Endothelial cell of umbilical vein (primary cell): ENCODE data around the gene IQGAP2. TPM values are rescaled to one million over a fixed set of nuclear protein-coding genes. Genes with fewer than 3 reads are reported as not detected.

Experiments used
- BruUV-seq: library from RNA; stranded (reverse); fragments of 400-500 nt; replicated peaks from 2 replicates; lab custom pipeline; 2021; lab: Mats Ljungman, UMichigan
- CTCF ChIA-PET: fragments of 300-600, 350-600 bp; sonication (Branson Sonifier 250); formaldehyde crosslinking; loops from one replicate; lab custom pipeline; 2021; ENCODE audit warnings: antibody characterized with exemption, inconsistent platforms; lab: Charles Lee
- POLR2A ChIA-PET: fragments of 300-600, 350-600 bp; sonication (Branson Sonifier 250); formaldehyde crosslinking; loops from one replicate; lab custom pipeline; 2021; ENCODE audit warnings: antibody characterized with exemption, inconsistent platforms; lab: Charles Lee
- DNase-seq: peaks from one replicate; pipeline ENCODE4 v3.0.0-alpha.2; 2011; ENCODE audit warnings: low read depth, low spot score
- FAIRE-seq: peaks from 2 replicates; lab custom pipeline; 2011; peaks lifted over from hg19 to GRCh38; lab: Jason Lieb, UNC
- H2AFZ ChIP-seq: 2 replicates; pipeline ENCODE4 v1.6.0; 2012; ENCODE audit warnings: low read depth, low read length, control low read depth, inconsistent platforms
- H3K27ac ChIP-seq: 2 replicates; pipeline ENCODE4 v1.5.1; 2011; ENCODE audit warnings: low read depth, mild to moderate bottlenecking, control low read depth, low read length, moderate library complexity; ENCODE audit not compliant: insufficient read depth
- H3K27me3 ChIP-seq, 2 experiments: 2 replicates each; pipeline versions ENCODE4 v1.6.0 to v1.6.1; 2011; ENCODE audit warnings: low read length in 2 of 2, mixed read lengths in 1 of 2; ENCODE audit not compliant: control insufficient read depth in 2 of 2, insufficient read depth in 2 of 2
- H3K36me3 ChIP-seq, 2 experiments: 2 replicates in 1 of 2; 3 replicates in 1 of 2; pipeline ENCODE4 v1.5.1; 2011; ENCODE audit warnings: low read length in 2 of 2, mild to moderate bottlenecking in 1 of 2, moderate library complexity in 1 of 2; ENCODE audit not compliant: control insufficient read depth in 2 of 2, insufficient read depth in 2 of 2; ENCODE audit errors: extremely low read depth in 1 of 2
- H3K4me1 ChIP-seq: 3 replicates; pipeline ENCODE4 v1.5.1; 2011; ENCODE audit warnings: mild to moderate bottlenecking, low read length; ENCODE audit not compliant: control insufficient read depth, insufficient read depth; ENCODE audit errors: extremely low read depth
- H3K4me2 ChIP-seq: 2 replicates; pipeline ENCODE4 v1.6.1; 2011; ENCODE audit warnings: low read length, control low read depth, mixed read lengths; ENCODE audit not compliant: insufficient read depth
- H3K4me3 ChIP-seq, 3 experiments: fragments of 200-600 bp in 1 of 3; sonication (generic), shearing (Covaris generic) in 1 of 3; replicated peaks in 1 of 3; 2 replicates each; pipeline ENCODE4 v1.5.1; 2011 to 2016; ENCODE audit warnings: control low read depth in 3 of 3, low read length in 3 of 3, mild to moderate bottlenecking in 2 of 3, inconsistent platforms in 1 of 3, low read depth in 1 of 3, moderate library complexity in 1 of 3; ENCODE audit not compliant: insufficient read depth in 1 of 3
- H3K79me2 ChIP-seq: 2 replicates; pipeline ENCODE4 v1.6.0; 2012; ENCODE audit warnings: low read length, inconsistent platforms; ENCODE audit not compliant: control insufficient read depth, insufficient read depth
- H3K9ac ChIP-seq: replicated peaks from 2 replicates; pipeline ENCODE3; 2011; ENCODE audit warnings: low read length, control low read depth; ENCODE audit not compliant: insufficient read depth; ENCODE audit errors: extremely low read depth
- H3K9me1 ChIP-seq: replicated peaks from 3 replicates; pipeline ENCODE4 v1.6.0; 2011; ENCODE audit warnings: mild to moderate bottlenecking, low read length; ENCODE audit not compliant: control insufficient read depth, insufficient read depth; ENCODE audit errors: extremely low read depth
- H3K9me3 ChIP-seq: replicated peaks from 2 replicates; pipeline ENCODE4 v1.5.1; 2012; ENCODE audit warnings: low read length, inconsistent platforms; ENCODE audit not compliant: control insufficient read depth, insufficient read depth
- H4K20me1 ChIP-seq: replicated peaks from 2 replicates; pipeline ENCODE3; 2011; ENCODE audit warnings: mild to moderate bottlenecking, low read length; ENCODE audit not compliant: control insufficient read depth, insufficient read depth; ENCODE audit errors: extremely low read depth
- EZH2 ChIP-seq: IDR thresholded peaks from 2 replicates; pipeline ENCODE4 v1.6.1; 2012; ENCODE audit warnings: borderline replicate concordance, low read depth, mild to moderate bottlenecking, moderate library complexity, low read length, inconsistent platforms; ENCODE audit not compliant: severe bottlenecking
- FOS ChIP-seq: IDR thresholded peaks from 2 replicates; pipeline ENCODE4 v1.6.1; 2011; ENCODE audit warnings: mild to moderate bottlenecking, low read length, moderate library complexity, borderline replicate concordance; ENCODE audit not compliant: insufficient read depth
- GATA2 ChIP-seq: IDR thresholded peaks from 2 replicates; pipeline ENCODE4 v1.7.0; 2011; ENCODE audit warnings: low read depth, mild to moderate bottlenecking, moderate library complexity, mixed read lengths, low read length; ENCODE audit not compliant: insufficient read length, insufficient read depth
- JUN ChIP-seq: IDR thresholded peaks from 2 replicates; pipeline ENCODE4 v1.6.1; 2011; ENCODE audit warnings: borderline replicate concordance, low read depth; ENCODE audit not compliant: insufficient read length, insufficient read depth
- MYC ChIP-seq: IDR thresholded peaks from one replicate; pipeline ENCODE4 v1.6.1; 2011; ENCODE audit warnings: mild to moderate bottlenecking, low read depth, low read length
- POLR2A ChIP-seq: IDR thresholded peaks from 2 replicates; pipeline ENCODE4 v1.6.1; 2012; ENCODE audit warnings: low read depth, mild to moderate bottlenecking, control low read depth, low read length
- POLR2AphosphoS5 ChIP-seq: IDR thresholded peaks from 2 replicates; pipeline ENCODE4 v1.6.1; 2012; ENCODE audit warnings: low read depth, mild to moderate bottlenecking, control low read depth, low read length, moderate library complexity; ENCODE audit not compliant: insufficient read depth
- dilution Hi-C: fragments of 300-500 bp; cut with MboI; formaldehyde crosslinking; loops from one replicate; pipeline ENCODE4 v1.15.0; 2019; ENCODE audit warnings: low sequenced_read_pairs; ENCODE audit not compliant: extremely low pct_ligation_motif_present
- intact Hi-C: fragments of 100-400 bp; cut with micrococcal nuclease; formaldehyde crosslinking; loops from one replicate; pipeline ENCODE4 v1.10.0; 2022
- polyA plus RNA-seq, 4 experiments: library from polyadenylated mRNA; depleted of rRNA in 3 of 4; stranded (reverse) in 3 of 4; unstranded in 1 of 4; fragments of >200 nt; gene quantifications; 2 replicates each; pipeline versions ENCODE4 v1.2.1 to v1.2.3, GENCODE V29; 2011 to 2012; ENCODE audit warnings: missing spikeins in 1 of 4
- total RNA-seq: library from RNA; stranded (reverse); gene quantifications from 2 replicates; pipeline ENCODE4 v1.2.3, GENCODE V29; 2021
- TF ChIP-seq, protein P1 (sequence below), 2 donors: IDR thresholded peaks; 1 replicate in 1 of 2; 2 replicates in 1 of 2; pipeline ENCODE4 v1.5.1; 2011; ENCODE audit warnings: low read length in 2 of 2, mild to moderate bottlenecking in 2 of 2, moderate library complexity in 2 of 2, control low read depth in 1 of 2, inconsistent platforms in 1 of 2, low read depth in 1 of 2; ENCODE audit not compliant: insufficient read depth in 1 of 2; ENCODE audit errors: extremely low read depth in 1 of 2
- TF ChIP-seq, protein P2 (sequence below): IDR thresholded peaks from 2 replicates; pipeline ENCODE4 v1.6.1; 2011; ENCODE audit not compliant: insufficient read depth, insufficient read length

Gene IQGAP2
- total and polyA plus RNA-seq, 2 donors (not counting 3 experiments of a cell fraction or from before 2014, with no cell fraction given) = 4.5 to 4.7 TPM

DNA sequence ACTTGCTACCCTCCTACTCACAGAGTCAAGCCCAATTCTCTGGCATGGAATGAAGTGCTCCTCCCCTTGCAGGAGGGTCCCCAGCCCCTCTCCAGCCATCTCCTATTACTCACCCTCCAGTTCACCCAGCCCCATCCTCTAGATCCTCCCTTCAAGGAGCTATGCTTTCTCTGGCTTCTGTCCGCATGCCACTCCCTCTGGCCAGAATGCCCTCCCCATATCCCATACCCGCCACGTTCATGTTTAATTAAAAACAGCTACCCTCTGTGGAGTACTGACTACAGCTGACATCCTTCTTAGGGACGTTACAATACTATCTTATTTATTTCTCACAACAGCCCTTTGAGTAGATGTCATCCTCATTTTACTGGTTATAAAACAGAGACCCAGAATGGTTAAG, 315.8 kb downstream of the IQGAP2 start:
- intact Hi-C loops (loop anchor here (1.0 to 5.0 kb wide), 4 partner anchors 20 to 773 kb away; partner anchors contain the start of genes F2RL1 and WDR41), dilution Hi-C loops (no loop called here)
- H3K27ac ChIP-seq = peak overlapping the region; percentile 89
- CTCF ChIA-PET = interaction anchor here (0.5 to 9.8 kb wide), 5 partner anchors 27 to 124 kb away, joined by 3 to 79 read pairs (median 6); no protein-coding TSS in a partner anchor
- no peaks in the 10 kb centered on the region for H3K9me1 ChIP-seq
- peaks cover 79% of the 10 kb centered on the region for H3K79me2 ChIP-seq
- no TSS peak for BruUV-seq
- no peak overlapping the region for H2AFZ ChIP-seq
- H3K36me3 ChIP-seq = peaks cover 2 to 12% of the 10 kb centered on the region in 2 experiments
- H3K9ac ChIP-seq = peak overlapping the region; percentile 100
- H3K4me3 ChIP-seq = peak overlapping the region in 2 of 3 experiments; percentile 19 to 100
- POLR2A ChIA-PET = interaction anchor here (0.5 to 1.4 kb wide), 3 partner anchors 9 to 58 kb away, joined by 3 to 4 read pairs (median 3); no protein-coding TSS in a partner anchor
- TF ChIP-seq, protein P1, sequence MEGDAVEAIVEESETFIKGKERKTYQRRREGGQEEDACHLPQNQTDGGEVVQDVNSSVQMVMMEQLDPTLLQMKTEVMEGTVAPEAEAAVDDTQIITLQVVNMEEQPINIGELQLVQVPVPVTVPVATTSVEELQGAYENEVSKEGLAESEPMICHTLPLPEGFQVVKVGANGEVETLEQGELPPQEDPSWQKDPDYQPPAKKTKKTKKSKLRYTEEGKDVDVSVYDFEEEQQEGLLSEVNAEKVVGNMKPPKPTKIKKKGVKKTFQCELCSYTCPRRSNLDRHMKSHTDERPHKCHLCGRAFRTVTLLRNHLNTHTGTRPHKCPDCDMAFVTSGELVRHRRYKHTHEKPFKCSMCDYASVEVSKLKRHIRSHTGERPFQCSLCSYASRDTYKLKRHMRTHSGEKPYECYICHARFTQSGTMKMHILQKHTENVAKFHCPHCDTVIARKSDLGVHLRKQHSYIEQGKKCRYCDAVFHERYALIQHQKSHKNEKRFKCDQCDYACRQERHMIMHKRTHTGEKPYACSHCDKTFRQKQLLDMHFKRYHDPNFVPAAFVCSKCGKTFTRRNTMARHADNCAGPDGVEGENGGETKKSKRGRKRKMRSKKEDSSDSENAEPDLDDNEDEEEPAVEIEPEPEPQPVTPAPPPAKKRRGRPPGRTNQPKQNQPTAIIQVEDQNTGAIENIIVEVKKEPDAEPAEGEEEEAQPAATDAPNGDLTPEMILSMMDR (IDR thresholded peaks at IDR 0.05; ENCODE audit: extremely low read depth in 1 of 2, insufficient read depth in 1 of 2, low read depth in 1 of 2, low read length in 2 of 2) = no peak
- TF ChIP-seq JUN = no peak
- no peak for TF ChIP-seq EZH2
- TF ChIP-seq MYC = no peak
- TF ChIP-seq, protein P2, sequence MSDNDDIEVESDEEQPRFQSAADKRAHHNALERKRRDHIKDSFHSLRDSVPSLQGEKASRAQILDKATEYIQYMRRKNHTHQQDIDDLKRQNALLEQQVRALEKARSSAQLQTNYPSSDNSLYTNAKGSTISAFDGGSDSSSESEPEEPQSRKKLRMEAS = no peak
- no peak for TF ChIP-seq GATA2
- no peak for TF ChIP-seq POLR2A
- no peak for TF ChIP-seq POLR2AphosphoS5
- no peak for TF ChIP-seq FOS
- peak overlapping the region; percentile 93 for H3K4me2 ChIP-seq
- no peak for DNase-seq
- H3K9me3 ChIP-seq = no peaks in the 10 kb centered on the region
- no peak for FAIRE-seq
- peaks cover 19% of the 10 kb centered on the region for H4K20me1 ChIP-seq
- H3K27me3 ChIP-seq = no peaks in the 10 kb centered on the region
- H3K4me1 ChIP-seq = peaks cover 48% of the 10 kb centered on the region
